Activated gamma-delta T cell treated with Interleukin-2 at 50 U/mL for 16 hours (primary cell): ENCODE data around the gene CAMK1G.

Experiments used
- DNase-seq: peaks from one replicate; pipeline ENCODE4 v3.0.0-alpha.2; 2020

CAMK1G gene

GRCh38 chr1:209583408-209583807, at the start of gene CAMK1G:
Gene CAMK1G, plus strand, starts transcription at chr1:209583714. Its CDS starts 11,270 bp downstream, at chr1:209594984.
- no peak for DNase-seq

- DNase-seq = no peak
These were observed 48.8 kb upstream of the CAMK1G start for GRCh38 chr1:209534496-209535250.

GRCh38 chr1:209536843-209537242, 46.7 kb upstream of the CAMK1G start:
- DNase-seq = no peak

- no peak for DNase-seq
These were observed 46.0 kb upstream of the CAMK1G start for GRCh38 chr1:209537336-209538114.

- no peak for DNase-seq
These were observed 43.9 kb upstream of the CAMK1G start for GRCh38 chr1:209539576-209539975.

GRCh38 chr1:209542585-209542984, 40.9 kb upstream of the CAMK1G start:
- DNase-seq = no peak

GRCh38 chr1:209544098-209544497, 39.4 kb upstream of the CAMK1G start:
- no peak for DNase-seq

GRCh38 chr1:209545423-209545822, 38.1 kb upstream of the CAMK1G start:
- no peak for DNase-seq

GRCh38 chr1:209546390-209547085, 37.0 kb upstream of the CAMK1G start:
- no peak for DNase-seq

GRCh38 chr1:209547626-209548025, 35.9 kb upstream of the CAMK1G start:
- DNase-seq = no peak

GRCh38 chr1:209549443-209550205, 33.9 kb upstream of the CAMK1G start:
- no peak for DNase-seq

- DNase-seq = no peak
These were observed 33.0 kb upstream of the CAMK1G start for GRCh38 chr1:209550519-209550918.

- DNase-seq = no peak
These were observed 30.9 kb upstream of the CAMK1G start for GRCh38 chr1:209552406-209553264.

- DNase-seq = no peak
These were observed 28.5 kb upstream of the CAMK1G start for GRCh38 chr1:209554761-209555611.

- DNase-seq = no peak
These were observed 27.3 kb upstream of the CAMK1G start for GRCh38 chr1:209556162-209556690.

- DNase-seq = no peak
These were observed 26.3 kb upstream of the CAMK1G start for GRCh38 chr1:209557221-209557620.

- no peak for DNase-seq
These were observed 23.0 kb upstream of the CAMK1G start for GRCh38 chr1:209560529-209560928.

GRCh38 chr1:209560952-209561351, 22.6 kb upstream of the CAMK1G start:
- DNase-seq = no peak

GRCh38 chr1:209561532-209561931, 22.0 kb upstream of the CAMK1G start:
- no peak for DNase-seq

GRCh38 chr1:209564849-209565248, 18.7 kb upstream of the CAMK1G start:
- DNase-seq = no peak
